HepG2 (cell line): Measurements from ENCODE around the gene LAPTM4A. TPM values are rescaled to one million over a fixed set of nuclear protein-coding genes. Genes with fewer than 3 reads are reported as not detected.

Experiments
- ATAC-seq: fragments of 200-7000 bp; cut with Tn5 transposase; 3 replicates; pipeline ENCODE4 v1.9.1; 2020; ENCODE audit warnings: mild to moderate bottlenecking, moderate library complexity
- BruUV-seq: library from RNA; stranded (reverse); fragments of 400-500 nt; replicated peaks from 2 replicates; lab custom pipeline; 2021; lab: Mats Ljungman, UMichigan
- CTCF ChIA-PET: fragments of 300-600 bp; formaldehyde crosslinking; extraction: SDS; loops from one replicate; lab custom pipeline; 2021; ENCODE audit warnings: low total read pairs, inconsistent platforms, low intra/inter-chr PET ratio; lab: Yijun Ruan, JAX
- POLR2A ChIA-PET: fragments of 350-600 bp; sonication (Branson Sonifier 250); formaldehyde crosslinking; loops from one replicate; lab custom pipeline; 2020; ENCODE audit warnings: antibody characterized with exemption, inconsistent platforms; lab: Yijun Ruan, JAX
- DNase-seq: peaks from one replicate; pipeline ENCODE4 v3.0.0-alpha.2; 2015; ENCODE audit warnings: low spot score
- FAIRE-seq: peaks from 3 replicates; lab custom pipeline; 2011; peaks lifted over from hg19 to GRCh38; lab: Jason Lieb, UNC
- H2AFZ ChIP-seq: one replicate; pipeline ENCODE4 v1.6.1; 2011; ENCODE audit warnings: low read length, inconsistent platforms
- H3K27ac ChIP-seq: fragments of 300-600 bp; 3 replicates; pipeline ENCODE4 v1.8.0; 2011; ENCODE audit warnings: mixed run types, mild to moderate bottlenecking, mixed read lengths, low read length, inconsistent platforms; ENCODE audit not compliant: insufficient read depth; ENCODE audit errors: extremely low read length
- H3K27me3 ChIP-seq, 2 experiments: fragments of 200-600 bp in 1 of 2; 2 replicates in 1 of 2; 3 replicates in 1 of 2; pipeline versions ENCODE4 v1.6.0 to v1.8.0; 2011; ENCODE audit warnings: low read length in 2 of 2, mild to moderate bottlenecking in 2 of 2, moderate library complexity in 2 of 2, inconsistent platforms in 1 of 2; ENCODE audit not compliant: insufficient read depth in 2 of 2, control insufficient read depth in 1 of 2
- H3K36me3 ChIP-seq, 2 experiments: fragments of 200-600 bp in 1 of 2; replicated peaks in 1 of 2; 2 replicates in 1 of 2; 3 replicates in 1 of 2; pipeline versions ENCODE4 v1.5.1 to v1.8.0; 2011; ENCODE audit warnings: low read length in 2 of 2, inconsistent platforms in 1 of 2; ENCODE audit not compliant: insufficient read depth in 2 of 2, control insufficient read depth in 1 of 2
- H3K4me1 ChIP-seq: 2 replicates; pipeline ENCODE4 v1.5.1; 2012; ENCODE audit warnings: low read length, inconsistent platforms; ENCODE audit not compliant: insufficient read depth
- H3K4me2 ChIP-seq: 2 replicates; pipeline ENCODE4 v1.6.0; 2011; ENCODE audit warnings: low read depth, low read length, inconsistent platforms
- H3K4me3 ChIP-seq, 3 experiments: fragments of 200-600 bp in 1 of 3; sonication (generic), shearing (Covaris generic) in 1 of 3; replicated peaks in 1 of 3; 2 replicates each; pipeline ENCODE4 v1.5.1; 2011 to 2016; ENCODE audit warnings: low read length in 3 of 3, inconsistent platforms in 2 of 3, low read depth in 2 of 3, mild to moderate bottlenecking in 2 of 3, control low read depth in 1 of 3, mixed read lengths in 1 of 3; ENCODE audit not compliant: insufficient read depth in 1 of 3
- H3K79me2 ChIP-seq: one replicate; pipeline ENCODE4 v1.6.1; 2011; ENCODE audit warnings: low read length, inconsistent platforms; ENCODE audit not compliant: insufficient read depth
- H3K9ac ChIP-seq: 2 replicates; pipeline ENCODE4 v1.6.0; 2011; ENCODE audit warnings: mild to moderate bottlenecking, low read depth, low read length, inconsistent platforms; ENCODE audit not compliant: insufficient read depth
- H3K9me3 ChIP-seq: 2 replicates; pipeline ENCODE4 v1.5.1; 2012; ENCODE audit warnings: mild to moderate bottlenecking, low read length
- H4K20me1 ChIP-seq: 2 replicates; pipeline ENCODE4 v1.6.0; 2011; ENCODE audit warnings: inconsistent platforms, mild to moderate bottlenecking, low read length, moderate library complexity; ENCODE audit not compliant: insufficient read depth
- DMTF1 ChIP-seq: sonication (generic); formaldehyde crosslinking; IDR thresholded peaks from 2 replicates; pipeline ENCODE4 v1.4.0; 2020; ENCODE audit warnings: mild to moderate bottlenecking, missing genetic modification reagents
- GMEB2 ChIP-seq: IDR thresholded peaks from 2 replicates; pipeline ENCODE4 v1.6.1; 2016; ENCODE audit warnings: missing biosample characterization, missing genetic modification reagents, low read depth
- RBM22 ChIP-seq: fragments of 200-400 bp; formaldehyde crosslinking; optimal IDR thresholded peaks from 2 replicates; pipeline ENCODE3; 2017; ENCODE audit warnings: mild to moderate bottlenecking, low read length, moderate library complexity
- SOX5 ChIP-seq: IDR thresholded peaks from 2 replicates; pipeline ENCODE4 v1.6.1; 2016; ENCODE audit warnings: borderline replicate concordance
- ZNF224 ChIP-seq: sonication (generic); formaldehyde crosslinking; IDR thresholded peaks from 2 replicates; pipeline ENCODE4 v1.5.0; 2020; ENCODE audit warnings: mild to moderate bottlenecking, missing genetic modification reagents
- ZNF503 ChIP-seq: sonication (generic); formaldehyde crosslinking; IDR thresholded peaks from 2 replicates; pipeline ENCODE4 v1.4.0; 2020; ENCODE audit warnings: missing genetic modification reagents
- WGBS: methylation state at CpG from one replicate; pipeline ENCODE4 v1.1.6; 2017; ENCODE audit warnings: low lambda C conversion rate; 5-methylcytosine and 5-hydroxymethylcytosine counted together
- in situ Hi-C: cut with HindIII; loops from 2 replicates; pipeline ENCODE4 v1.10.0; 2017; ENCODE audit warnings: low pct_unique_long_range_greater_than_20kb; ENCODE audit not compliant: extremely low pct_ligation_motif_present
- intact Hi-C: fragments of 100-400 bp; cut with micrococcal nuclease; formaldehyde crosslinking; loops from one replicate; pipeline ENCODE4 v1.10.0; 2022; ENCODE audit not compliant: unreplicated experiment
- polyA plus RNA-seq, 8 experiments: library from polyadenylated mRNA; depleted of rRNA in 3 of 8; stranded (reverse) in 7 of 8; unstranded in 1 of 8; fragments of >200 nt; fragmentation: Illumina TruSeq in 4 of 8; extraction: Trizol in 4 of 8; gene quantifications; 2 replicates each; pipeline versions ENCODE4 v1.2.1 to v1.2.3, GENCODE V29; 2011 to 2016; ENCODE audit warnings: low read depth in 4 of 8, missing spikeins in 1 of 8, mixed read lengths in 1 of 8; ENCODE audit not compliant: insufficient read depth in 1 of 8
- total RNA-seq, 5 experiments: library from RNA; depleted of rRNA; stranded (reverse); fragments of >200 nt; fragmentation: Illumina TruSeq; extraction: Trizol; gene quantifications; 2 replicates each; pipeline ENCODE4 v1.2.3, GENCODE V29; 2016; ENCODE audit warnings: low read depth in 1 of 5

The LAPTM4A gene
- total and polyA plus RNA-seq, 2 of the 13 experiments (the other 11 are each of a cell fraction or from before 2014, with no cell fraction given), result 116 to 558 TPM

DNA sequence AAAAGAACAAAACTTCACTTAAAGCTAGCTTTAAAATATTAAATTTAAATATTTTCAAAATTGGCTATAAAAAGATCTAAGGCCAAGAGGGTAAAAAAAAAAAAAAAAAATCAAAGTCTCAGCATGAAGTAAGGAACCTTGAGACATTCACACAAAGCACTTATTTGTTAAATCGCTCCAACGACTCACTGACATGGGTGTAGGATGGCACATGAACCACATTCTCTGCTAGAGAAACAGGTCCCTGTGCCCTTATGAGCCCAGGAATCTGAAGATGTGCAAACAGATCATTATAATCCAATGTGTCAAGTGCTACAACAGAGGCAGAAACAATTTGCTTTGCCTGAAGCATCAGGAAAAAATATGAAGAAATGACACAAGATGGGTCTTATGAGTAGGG lies 13.8 kb downstream of the LAPTM4A start (continued):
- no peak for TF ChIP-seq DMTF1 (CRISPR knock-in tag)
- no peak for TF ChIP-seq SOX5 (CRISPR knock-in tag)
- no peak for TF ChIP-seq ZNF503 (CRISPR knock-in tag)

GRCh38 chr2:20035955-20036666 lies 15.3 kb downstream of the LAPTM4A start:
- TSS peak; percentile 15 for BruUV-seq
- no peak for ATAC-seq
- CTCF ChIA-PET, result no interaction called here
- H3K4me2 ChIP-seq, result no peak overlapping the region
- H3K9me3 ChIP-seq, result no peaks in the 10 kb centered on the region
- no peak overlapping the region for H3K4me3 ChIP-seq
- no peak overlapping the region for H3K9ac ChIP-seq
- POLR2A ChIA-PET, result interaction anchor here (0.9 kb wide), 1 partner anchor 15 kb away, joined by 8 read pairs; the partner anchor contains the start of gene LAPTM4A
- peaks cover 18% of the 10 kb centered on the region for H3K79me2 ChIP-seq
- H3K27ac ChIP-seq, result no peak overlapping the region
- no peak for FAIRE-seq
- in situ Hi-C loops (no loop called here), intact Hi-C loops (no loop called here)
- no peaks in the 10 kb centered on the region for H3K4me1 ChIP-seq
- no peak for DNase-seq
- TF ChIP-seq GMEB2 (CRISPR knock-in tag) (no peak), RBM22 (peak; percentile 17), ZNF224 (CRISPR knock-in tag) (no peak)
- H3K36me3 ChIP-seq, result peaks cover 42 to 94% of the 10 kb centered on the region in 2 experiments
- peaks cover under 1% of the 10 kb centered on the region; the same call in 1 of the 2 replicates for H4K20me1 ChIP-seq
- no peak overlapping the region for H2AFZ ChIP-seq
- no peaks in the 10 kb centered on the region for H3K27me3 ChIP-seq
- 92% methylated on average over 4 of the region's 4 CpGs for WGBS
